H9 (cell line): ENCODE data around the gene OSTN. TPM values are rescaled to one million over a fixed set of nuclear protein-coding genes. Genes with fewer than 3 reads are reported as not detected.

Experiments used
- DNase-seq: peaks from one replicate; pipeline ENCODE4 v3.0.0-alpha.2; 2017
- H2AFZ ChIP-seq: one replicate; pipeline ENCODE4 v1.6.1; 2013; ENCODE audit warnings: mild to moderate bottlenecking, low read length, control low read depth, moderate library complexity
- H2AK5ac ChIP-seq: 2 replicates; pipeline ENCODE4 v1.6.1; 2013; ENCODE audit warnings: low read length, control low read depth, mixed read lengths; ENCODE audit not compliant: insufficient read length
- H2BK120ac ChIP-seq: one replicate; pipeline ENCODE4 v1.6.1; 2013; ENCODE audit warnings: low read depth, mild to moderate bottlenecking, low read length, control low read depth, inconsistent platforms; ENCODE audit not compliant: poor library complexity, severe bottlenecking
- H2BK12ac ChIP-seq: 2 replicates; pipeline ENCODE4 v1.6.1; 2013; ENCODE audit warnings: low read length, control low read depth, mixed read lengths, low read depth; ENCODE audit not compliant: insufficient read length
- H2BK15ac ChIP-seq: 2 replicates; pipeline ENCODE4 v1.6.1; 2013; ENCODE audit warnings: low read depth, low read length, control low read depth
- H2BK20ac ChIP-seq: one replicate; pipeline ENCODE4 v1.6.1; 2013; ENCODE audit warnings: low read depth, mild to moderate bottlenecking, low read length, control low read depth, inconsistent platforms; ENCODE audit not compliant: poor library complexity, severe bottlenecking
- H2BK5ac ChIP-seq: 2 replicates; pipeline ENCODE4 v1.6.1; 2013; ENCODE audit warnings: low read length, control low read depth, mixed read lengths; ENCODE audit not compliant: insufficient read length
- H3K14ac ChIP-seq: 2 replicates; pipeline ENCODE4 v1.6.1; 2013; ENCODE audit warnings: low read length, control low read depth; ENCODE audit not compliant: insufficient read depth
- H3K18ac ChIP-seq: 2 replicates; pipeline ENCODE4 v1.6.1; 2013; ENCODE audit warnings: low read depth, mild to moderate bottlenecking, mixed read lengths, low read length, control low read depth; ENCODE audit not compliant: insufficient read length
- H3K23ac ChIP-seq: 2 replicates; pipeline ENCODE4 v1.6.1; 2013; ENCODE audit warnings: low read length, control low read depth, mixed read lengths, low read depth; ENCODE audit not compliant: insufficient read length
- H3K23me2 ChIP-seq: 2 replicates; pipeline ENCODE4 v1.6.1; 2013; ENCODE audit warnings: low read depth, mild to moderate bottlenecking, mixed read lengths, low read length, control low read depth; ENCODE audit not compliant: insufficient read length, poor library complexity, severe bottlenecking
- H3K27ac ChIP-seq: 2 replicates; pipeline ENCODE4 v1.5.1; 2013; ENCODE audit warnings: low read length, control low read depth, mixed read lengths, low read depth; ENCODE audit not compliant: insufficient read length
- H3K27me3 ChIP-seq: 2 replicates; pipeline ENCODE4 v1.6.1; 2013; ENCODE audit warnings: low read length, control low read depth, inconsistent platforms; ENCODE audit not compliant: insufficient read depth
- H3K4ac ChIP-seq: 2 replicates; pipeline ENCODE4 v1.6.1; 2013; ENCODE audit warnings: low read depth, mild to moderate bottlenecking, control low read depth, inconsistent platforms, low read length, moderate library complexity
- H3K4me1 ChIP-seq: 2 replicates; pipeline ENCODE4 v1.6.1; 2013; ENCODE audit warnings: low read length, control low read depth, inconsistent platforms; ENCODE audit not compliant: insufficient read depth
- H3K4me2 ChIP-seq: 2 replicates; pipeline ENCODE4 v1.6.1; 2013; ENCODE audit warnings: low read length, control low read depth, mixed read lengths; ENCODE audit not compliant: insufficient read length, insufficient read depth
- H3K56ac ChIP-seq: 2 replicates; pipeline ENCODE4 v1.6.1; 2013; ENCODE audit warnings: low read depth, mild to moderate bottlenecking, mixed read lengths, low read length, control low read depth; ENCODE audit not compliant: insufficient read length
- H3K79me1 ChIP-seq: 2 replicates; pipeline ENCODE4 v1.6.1; 2013; ENCODE audit warnings: low read depth, mild to moderate bottlenecking, moderate library complexity, low read length, control low read depth, inconsistent platforms; ENCODE audit not compliant: insufficient read depth, poor library complexity, severe bottlenecking
- H3K79me2 ChIP-seq: 2 replicates; pipeline ENCODE4 v1.6.1; 2013; ENCODE audit warnings: low read length, control low read depth, inconsistent platforms; ENCODE audit not compliant: insufficient read depth
- H3K9ac ChIP-seq: 2 replicates; pipeline ENCODE4 v1.6.1; 2013; ENCODE audit warnings: low read length, control low read depth, mixed read lengths; ENCODE audit not compliant: insufficient read length; ENCODE audit errors: extremely low read depth
- H3K9me3 ChIP-seq: one replicate; pipeline ENCODE4 v1.6.1; 2013; ENCODE audit warnings: low read depth, low read length, inconsistent platforms; ENCODE audit not compliant: control insufficient read depth
- H3T11ph ChIP-seq: one replicate; pipeline ENCODE4 v1.6.1; 2013; ENCODE audit warnings: mild to moderate bottlenecking, low read length, control low read depth, inconsistent platforms
- H4K20me1 ChIP-seq: one replicate; pipeline ENCODE4 v1.6.1; 2013; ENCODE audit not compliant: control insufficient read depth, insufficient read length, insufficient read depth
- H4K5ac ChIP-seq: 2 replicates; pipeline ENCODE4 v1.6.1; 2013; ENCODE audit warnings: low read depth, mild to moderate bottlenecking, mixed read lengths, low read length, control low read depth; ENCODE audit not compliant: insufficient read length
- H4K8ac ChIP-seq: replicated peaks from 2 replicates; pipeline ENCODE4 v1.6.1; 2013; ENCODE audit warnings: low read length, control low read depth, mixed read lengths, low read depth; ENCODE audit not compliant: insufficient read length
- H4K91ac ChIP-seq: 2 replicates; pipeline ENCODE4 v1.6.1; 2013; ENCODE audit warnings: low read depth, mild to moderate bottlenecking, moderate library complexity, mixed read lengths, low read length, control low read depth; ENCODE audit not compliant: insufficient read length
- H3K27ac Mint-ChIP-seq, 3 experiments: 2 replicates in 2 of 3; 3 replicates in 1 of 3; pipeline ENCODE4 v1.8.0; 2020 to 2021; ENCODE audit warnings: mixed read lengths in 3 of 3, mild to moderate bottlenecking in 1 of 3, moderate library complexity in 1 of 3
- H3K27me3 Mint-ChIP-seq: 2 replicates; pipeline ENCODE4 v1.8.0; 2021; ENCODE audit warnings: low read depth, mild to moderate bottlenecking, moderate library complexity, mixed read lengths
- H3K36me3 Mint-ChIP-seq, 3 experiments: 2 replicates in 2 of 3; 3 replicates in 1 of 3; pipeline ENCODE4 v1.8.0; 2020 to 2021; ENCODE audit warnings: low read depth in 3 of 3, mixed read lengths in 3 of 3; ENCODE audit not compliant: insufficient read depth in 1 of 3
- H3K4me1 Mint-ChIP-seq, 2 experiments: 2 replicates each; pipeline ENCODE4 v1.8.0; 2020; ENCODE audit warnings: mixed read lengths in 2 of 2
- H3K4me3 Mint-ChIP-seq, 2 experiments: 2 replicates in 1 of 2; 3 replicates in 1 of 2; pipeline ENCODE4 v1.8.0; 2020 to 2021; ENCODE audit warnings: mild to moderate bottlenecking in 2 of 2, mixed read lengths in 2 of 2, moderate library complexity in 1 of 2
- H3K9me3 Mint-ChIP-seq, 2 experiments: 2 replicates in 1 of 2; 3 replicates in 1 of 2; pipeline ENCODE4 v1.8.0; 2020; ENCODE audit warnings: mild to moderate bottlenecking in 2 of 2, mixed read lengths in 2 of 2, moderate library complexity in 1 of 2
- CTCF ChIP-seq: fragments of 200-600 bp; sonication (generic); conservative IDR thresholded peaks from 3 replicates; pipeline ENCODE4 v1.8.0; 2021; ENCODE audit warnings: antibody characterized with exemption, mild to moderate bottlenecking
- WGBS: extraction: QIAGEN DNeasy Blood & Tissue Kit; methylation state at CpG from one replicate; pipeline ENCODE4 v1.1.7; 2013; ENCODE audit warnings: missing lambda C conversion rate, low lambda C conversion rate, mixed read lengths; ENCODE audit not compliant: insufficient read length; ENCODE audit errors: extremely low coverage; 5-methylcytosine and 5-hydroxymethylcytosine counted together
- total RNA-seq: library from RNA; stranded (reverse); gene quantifications from 2 replicates; pipeline ENCODE4 v1.2.1, GENCODE V29; 2021

Gene OSTN
- total RNA-seq, 1 experiment from 2014 or later = 0.07 TPM

GRCh38 chr3:191235331-191236314 is 36.6 kb downstream of the OSTN start:
- Histone ChIP-seq H3K23me2 (no peaks in the 10 kb centered on the region), H2BK12ac (no peak overlapping the region), H3K4ac (no peak overlapping the region), H3K79me1 (no peaks in the 10 kb centered on the region), H3K14ac (no peak overlapping the region), H2BK15ac (no peak overlapping the region), H2BK5ac (no peak overlapping the region), H2AK5ac (no peak overlapping the region), H4K8ac (no peak overlapping the region), H3K4me1 (no peaks in the 10 kb centered on the region; the same call in 1 of the 2 replicates), H2BK120ac (no peak overlapping the region), H3K27me3 (no peaks in the 10 kb centered on the region), H3K4me2 (no peak overlapping the region), H3K23ac (no peak overlapping the region), H4K20me1 (no peaks in the 10 kb centered on the region), H2BK20ac (no peak overlapping the region), H3K79me2 (no peaks in the 10 kb centered on the region), H4K91ac (no peak overlapping the region), H3K56ac (no peak overlapping the region), H2AFZ (no peak overlapping the region), H4K5ac (no peak overlapping the region), H3K9me3 (no peaks in the 10 kb centered on the region), H3K9ac (no peak overlapping the region), H3K18ac (no peak overlapping the region), H3K27ac (no peak overlapping the region), H3T11ph (no peak overlapping the region)
- Mint-ChIP-seq H3K4me1 (peaks cover 50 to 57% of the 10 kb centered on the region in 2 experiments), H3K27me3 (no peaks in the 10 kb centered on the region), H3K4me3 (no peak overlapping the region), H3K36me3 (no peaks in the 10 kb centered on the region), H3K27ac (peak overlapping the region in 1 of 3 experiments; percentile 62; a peak in 1 of 7 replicates), H3K9me3 (no peaks in the 10 kb centered on the region)
- no peak for DNase-seq
- no peak for TF ChIP-seq CTCF
- WGBS = no CpG with 5 or more reads among the region's 4 CpGs
